Measurements from ENCODE around the gene ITGB1BP1. TPM values are rescaled to one million over a fixed set of nuclear protein-coding genes. Genes with fewer than 3 reads are reported as not detected.

The ITGB1BP1 gene
- total RNA-seq, 4 donors from 2014 or later: 22.8 to 46.2 (median 29.2) TPM

- no peak for DNase-seq
Observed at GRCh38 chr2:9405636-9406035, 17.7 kb downstream of the ITGB1BP1 start.

GRCh38 chr2:9404451-9404850 is 18.9 kb downstream of the ITGB1BP1 start:
- Histone ChIP-seq H3K27ac (no peak overlapping the region), H3K36me3 (peaks cover 0 to 41% (median 0%) of the 10 kb centered on the region in 3 donors), H3K4me1 (no peaks in the 10 kb centered on the region), H3K27me3 (no peaks in the 10 kb centered on the region), H3K9me3 (no peaks in the 10 kb centered on the region), H3K4me3 (no peak overlapping the region)
- DNase-seq: no peak
- TF ChIP-seq POLR2A (IDR thresholded peaks at IDR 0.05) (no peak), CTCF (IDR thresholded peaks at IDR 0.05) (no peak)

More at GRCh38 chr2:9405636-9406035, 17.7 kb downstream of the ITGB1BP1 start:
- Histone ChIP-seq H3K4me1 (no peaks in the 10 kb centered on the region), H3K27ac (no peak overlapping the region), H3K4me3 (no peak overlapping the region), H3K27me3 (no peaks in the 10 kb centered on the region), H3K9me3 (no peaks in the 10 kb centered on the region), H3K36me3 (peaks cover 0 to 46% (median 0%) of the 10 kb centered on the region in 3 donors)
- TF ChIP-seq POLR2A (IDR thresholded peaks at IDR 0.05) (no peak), CTCF (IDR thresholded peaks at IDR 0.05) (no peak)

- no peak for DNase-seq
- Histone ChIP-seq H3K9me3 (no peaks in the 10 kb centered on the region), H3K4me1 (no peaks in the 10 kb centered on the region), H3K27me3 (no peaks in the 10 kb centered on the region), H3K27ac (no peak overlapping the region), H3K36me3 (peaks cover 0 to 40% (median 0%) of the 10 kb centered on the region in 3 donors), H3K4me3 (no peak overlapping the region)
- no peak for TF ChIP-seq POLR2A (IDR thresholded peaks at IDR 0.05)
- TF ChIP-seq CTCF (IDR thresholded peaks at IDR 0.05): no peak
Observed at GRCh38 chr2:9403924-9404323, 19.4 kb downstream of the ITGB1BP1 start.

GRCh38 chr2:9401646-9402371 is 21.5 kb downstream of the ITGB1BP1 start:
- no peaks in the 10 kb centered on the region for H3K27me3 ChIP-seq
- DNase-seq: no peak
- H3K9me3 ChIP-seq: no peaks in the 10 kb centered on the region
- H3K4me1 ChIP-seq: no peaks in the 10 kb centered on the region
- H3K4me3 ChIP-seq: no peak overlapping the region
- TF ChIP-seq CTCF (IDR thresholded peaks at IDR 0.05) (no peak), POLR2A (IDR thresholded peaks at IDR 0.05) (no peak)
- no peak overlapping the region for H3K27ac ChIP-seq
- peaks cover 0 to 29% (median 0%) of the 10 kb centered on the region in 3 donors for H3K36me3 ChIP-seq

GRCh38 chr2:9401059-9401547 is 22.2 kb downstream of the ITGB1BP1 start:
- Histone ChIP-seq H3K27me3 (no peaks in the 10 kb centered on the region), H3K4me3 (no peak overlapping the region), H3K36me3 (peaks cover 0 to 32% (median 0%) of the 10 kb centered on the region in 3 donors), H3K9me3 (no peaks in the 10 kb centered on the region), H3K27ac (no peak overlapping the region), H3K4me1 (no peaks in the 10 kb centered on the region)
- DNase-seq: no peak
- TF ChIP-seq CTCF (IDR thresholded peaks at IDR 0.05) (no peak), POLR2A (IDR thresholded peaks at IDR 0.05) (no peak)

All from Peyer's patch (tissue), 4 donors.